Activated CD8-positive, alpha-beta memory T cell treated with anti-CD3 and anti-CD28 coated beads, Interleukin-2, amount 50 U/mL, for 1 hour (primary cell): ENCODE data around the gene PAK5.

Experiments
- DNase-seq: peaks from one replicate; pipeline ENCODE4 v3.0.0-alpha.2; 2020; ENCODE audit errors: extremely low read depth

The PAK5 gene

GRCh38 chr20:9838378-9839295, at the start of gene PAK5:
Gene PAK5, minus strand, starts transcription at chr20:9839076. Its CDS starts 194,748 bp downstream, at chr20:9644328.
- DNase-seq, result no peak

GRCh38 chr20:9887706-9888105, 48.8 kb upstream of the PAK5 start:
- DNase-seq, result no peak

GRCh38 chr20:9886227-9886626, 47.4 kb upstream of the PAK5 start:
- no peak for DNase-seq

- no peak for DNase-seq
Measured at GRCh38 chr20:9884666-9885065, 45.8 kb upstream of the PAK5 start.

GRCh38 chr20:9884061-9884460, 45.2 kb upstream of the PAK5 start:
- no peak for DNase-seq

- DNase-seq, result no peak
Measured at GRCh38 chr20:9877932-9878495, 39.1 kb upstream of the PAK5 start.

- DNase-seq, result no peak
Measured at GRCh38 chr20:9867196-9867980, 28.5 kb upstream of the PAK5 start.

- no peak for DNase-seq
Measured at GRCh38 chr20:9852566-9852965, 13.7 kb upstream of the PAK5 start.

- DNase-seq, result no peak
Measured at GRCh38 chr20:9839626-9840025, 750 bp upstream of the PAK5 start.

GRCh38 chr20:9838035-9838377, 870 bp downstream of the PAK5 start:
- no peak for DNase-seq

- no peak for DNase-seq
Measured at GRCh38 chr20:9837634-9838033, 1.2 kb downstream of the PAK5 start.

GRCh38 chr20:9835302-9835701, 3.6 kb downstream of the PAK5 start:
- no peak for DNase-seq

- no peak for DNase-seq
Measured at GRCh38 chr20:9831032-9831431, 7.8 kb downstream of the PAK5 start.

GRCh38 chr20:9829835-9830234, 9.0 kb downstream of the PAK5 start:
- no peak for DNase-seq

GRCh38 chr20:9817654-9818053, 21.2 kb downstream of the PAK5 start:
- no peak for DNase-seq

- no peak for DNase-seq
Measured at GRCh38 chr20:9815632-9816031, 23.2 kb downstream of the PAK5 start.

- no peak for DNase-seq
Measured at GRCh38 chr20:9810738-9811137, 28.1 kb downstream of the PAK5 start.

GRCh38 chr20:9809271-9809670, 29.6 kb downstream of the PAK5 start:
- DNase-seq, result no peak

- no peak for DNase-seq
Measured at GRCh38 chr20:9808166-9808565, 30.7 kb downstream of the PAK5 start.

- DNase-seq, result no peak
Measured at GRCh38 chr20:9807136-9807535, 31.7 kb downstream of the PAK5 start.

- no peak for DNase-seq
Measured at GRCh38 chr20:9800421-9800820, 38.5 kb downstream of the PAK5 start.

GRCh38 chr20:9794831-9795230, 44.0 kb downstream of the PAK5 start:
- DNase-seq, result no peak

- DNase-seq, result no peak
Measured at GRCh38 chr20:9792674-9793073, 46.2 kb downstream of the PAK5 start.
